ENCODE data around the gene EGFR.

Gene EGFR

DNA sequence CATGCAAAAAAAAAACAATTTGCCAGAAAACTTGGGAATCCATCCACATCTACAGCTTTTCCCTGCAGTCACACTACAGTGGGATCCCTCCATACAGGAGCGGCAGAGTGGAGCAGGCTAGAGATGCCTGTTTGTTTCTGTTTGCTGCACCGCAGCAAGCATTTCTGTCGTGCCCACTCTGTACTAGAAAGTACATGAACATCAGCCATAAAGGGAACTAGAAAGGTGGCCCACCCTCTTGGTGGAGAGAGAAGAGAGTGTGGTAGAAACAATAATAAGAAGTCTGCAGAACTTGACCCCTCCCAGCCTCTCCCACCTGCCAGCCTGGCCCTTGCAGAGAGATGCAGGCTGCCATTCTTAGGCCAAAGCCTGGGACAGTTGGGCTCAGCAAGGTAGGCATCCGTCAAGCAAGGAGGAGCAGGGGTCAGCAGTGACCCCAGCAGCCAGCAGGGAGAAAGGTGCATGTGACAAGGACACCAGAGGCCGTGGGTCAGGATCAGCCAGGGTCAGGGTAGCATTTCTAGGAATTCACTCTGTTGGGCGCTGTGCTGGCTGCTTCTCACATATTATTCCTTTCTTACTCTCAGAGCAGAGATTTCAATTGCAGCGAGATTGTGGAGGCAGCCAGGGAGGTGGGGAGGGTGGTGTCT lies 171.8 kb downstream of the EGFR start:
- Histone ChIP-seq H3K4me1 (ENCODE audit: control insufficient read depth, insufficient read depth, low read length) (peaks cover 27% of the 10 kb centered on the region), H3K27me3 (ENCODE audit: control insufficient read depth, insufficient read depth, low read length) (no peaks in the 10 kb centered on the region)

GRCh38 chr7:55191161-55191925 lies 172.5 kb downstream of the EGFR start:
- Histone ChIP-seq H3K36me3 (ENCODE audit: control insufficient read depth, insufficient read depth, low read length) (no peaks in the 10 kb centered on the region), H3K4me3 (ENCODE audit: low read depth, low read length) (no peak overlapping the region), H3K9ac (ENCODE audit: low read depth, low read length) (no peak overlapping the region), H3K9me3 (ENCODE audit: control insufficient read depth, insufficient read depth, low read length) (no peaks in the 10 kb centered on the region), H3K4me1 (ENCODE audit: control insufficient read depth, insufficient read depth, low read length) (peaks cover 27% of the 10 kb centered on the region), H3K27me3 (ENCODE audit: control insufficient read depth, insufficient read depth, low read length) (no peaks in the 10 kb centered on the region)

More for the DNA sequence above, 171.8 kb downstream of the EGFR start:
- no peak overlapping the region for H3K9ac ChIP-seq (ENCODE audit: low read depth, low read length)
- no peak overlapping the region for H3K4me3 ChIP-seq (ENCODE audit: low read depth, low read length)
- no peaks in the 10 kb centered on the region for H3K9me3 ChIP-seq (ENCODE audit: control insufficient read depth, insufficient read depth, low read length)
- H3K36me3 ChIP-seq (ENCODE audit: control insufficient read depth, insufficient read depth, low read length), result no peaks in the 10 kb centered on the region

GRCh38 chr7:55191926-55192692 lies 173.3 kb downstream of the EGFR start:
- no peak overlapping the region for H3K9ac ChIP-seq (ENCODE audit: low read depth, low read length)
- H3K27me3 ChIP-seq (ENCODE audit: control insufficient read depth, insufficient read depth, low read length), result no peaks in the 10 kb centered on the region
- no peak overlapping the region for H3K4me3 ChIP-seq (ENCODE audit: low read depth, low read length)
- H3K36me3 ChIP-seq (ENCODE audit: control insufficient read depth, insufficient read depth, low read length), result no peaks in the 10 kb centered on the region
- H3K4me1 ChIP-seq (ENCODE audit: control insufficient read depth, insufficient read depth, low read length), result peaks cover 27% of the 10 kb centered on the region
- H3K9me3 ChIP-seq (ENCODE audit: control insufficient read depth, insufficient read depth, low read length), result no peaks in the 10 kb centered on the region

- Histone ChIP-seq H3K4me3 (ENCODE audit: low read depth, low read length) (no peak overlapping the region), H3K4me1 (ENCODE audit: control insufficient read depth, insufficient read depth, low read length) (peaks cover 27% of the 10 kb centered on the region)
Observed at GRCh38 chr7:55192723-55193122, 173.9 kb downstream of the EGFR start.

DNA sequence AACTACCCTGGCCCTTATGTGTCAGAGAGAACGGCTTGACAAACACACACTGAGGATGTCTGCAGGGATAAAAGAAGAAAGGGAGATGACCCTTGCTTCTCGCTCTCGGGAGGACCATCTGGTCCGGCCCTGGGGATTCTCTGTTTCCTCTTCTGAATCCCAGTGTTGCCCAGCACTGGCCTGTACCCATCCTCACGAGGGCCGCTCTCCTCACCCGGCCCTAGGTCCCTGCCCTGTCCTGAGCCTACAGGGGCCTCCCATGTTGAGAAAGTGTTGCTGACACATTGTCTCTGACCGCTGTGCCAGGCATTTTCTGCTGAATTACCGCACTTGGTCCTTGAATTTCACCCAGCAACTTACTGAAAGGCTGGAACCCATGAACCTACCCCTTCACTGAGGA lies 174.4 kb downstream of the EGFR start:
- no peaks in the 10 kb centered on the region for H3K9me3 ChIP-seq (ENCODE audit: control insufficient read depth, insufficient read depth, low read length)
- no peak overlapping the region for H3K9ac ChIP-seq (ENCODE audit: low read depth, low read length)
- no peaks in the 10 kb centered on the region for H3K36me3 ChIP-seq (ENCODE audit: control insufficient read depth, insufficient read depth, low read length)
- H3K4me1 ChIP-seq (ENCODE audit: control insufficient read depth, insufficient read depth, low read length), result peaks cover 27% of the 10 kb centered on the region
- H3K27me3 ChIP-seq (ENCODE audit: control insufficient read depth, insufficient read depth, low read length), result no peaks in the 10 kb centered on the region
- H3K4me3 ChIP-seq (ENCODE audit: low read depth, low read length), result no peak overlapping the region

More at GRCh38 chr7:55192723-55193122, 173.9 kb downstream of the EGFR start:
- no peaks in the 10 kb centered on the region for H3K36me3 ChIP-seq (ENCODE audit: control insufficient read depth, insufficient read depth, low read length)
- H3K27me3 ChIP-seq (ENCODE audit: control insufficient read depth, insufficient read depth, low read length), result no peaks in the 10 kb centered on the region
- no peaks in the 10 kb centered on the region for H3K9me3 ChIP-seq (ENCODE audit: control insufficient read depth, insufficient read depth, low read length)
- H3K9ac ChIP-seq (ENCODE audit: low read depth, low read length), result no peak overlapping the region

DNA sequence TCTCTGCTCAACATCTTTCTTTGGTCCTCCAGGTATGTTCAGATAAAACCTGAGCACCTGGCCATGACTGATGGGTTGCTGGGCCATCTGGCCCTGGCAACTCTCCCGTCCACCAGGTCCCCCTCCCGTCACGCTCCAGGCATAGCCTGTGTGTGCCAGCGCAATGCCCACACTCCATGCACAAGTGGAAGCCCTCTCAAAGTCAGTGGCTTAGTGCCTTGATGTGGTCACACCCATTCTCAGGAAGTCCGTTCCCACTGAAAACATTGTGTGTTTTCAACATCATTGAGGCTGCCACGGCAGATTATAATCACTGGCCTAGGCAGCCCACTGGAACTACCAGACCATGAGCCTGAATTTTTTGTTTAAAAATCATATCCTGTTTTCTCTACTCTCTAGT lies 175.7 kb downstream of the EGFR start:
- Histone ChIP-seq H3K36me3 (ENCODE audit: control insufficient read depth, insufficient read depth, low read length) (no peaks in the 10 kb centered on the region), H3K4me1 (ENCODE audit: control insufficient read depth, insufficient read depth, low read length) (peaks cover 22% of the 10 kb centered on the region), H3K9ac (ENCODE audit: low read depth, low read length) (no peak overlapping the region), H3K4me3 (ENCODE audit: low read depth, low read length) (no peak overlapping the region), H3K27me3 (ENCODE audit: control insufficient read depth, insufficient read depth, low read length) (no peaks in the 10 kb centered on the region), H3K9me3 (ENCODE audit: control insufficient read depth, insufficient read depth, low read length) (no peaks in the 10 kb centered on the region)

DNA sequence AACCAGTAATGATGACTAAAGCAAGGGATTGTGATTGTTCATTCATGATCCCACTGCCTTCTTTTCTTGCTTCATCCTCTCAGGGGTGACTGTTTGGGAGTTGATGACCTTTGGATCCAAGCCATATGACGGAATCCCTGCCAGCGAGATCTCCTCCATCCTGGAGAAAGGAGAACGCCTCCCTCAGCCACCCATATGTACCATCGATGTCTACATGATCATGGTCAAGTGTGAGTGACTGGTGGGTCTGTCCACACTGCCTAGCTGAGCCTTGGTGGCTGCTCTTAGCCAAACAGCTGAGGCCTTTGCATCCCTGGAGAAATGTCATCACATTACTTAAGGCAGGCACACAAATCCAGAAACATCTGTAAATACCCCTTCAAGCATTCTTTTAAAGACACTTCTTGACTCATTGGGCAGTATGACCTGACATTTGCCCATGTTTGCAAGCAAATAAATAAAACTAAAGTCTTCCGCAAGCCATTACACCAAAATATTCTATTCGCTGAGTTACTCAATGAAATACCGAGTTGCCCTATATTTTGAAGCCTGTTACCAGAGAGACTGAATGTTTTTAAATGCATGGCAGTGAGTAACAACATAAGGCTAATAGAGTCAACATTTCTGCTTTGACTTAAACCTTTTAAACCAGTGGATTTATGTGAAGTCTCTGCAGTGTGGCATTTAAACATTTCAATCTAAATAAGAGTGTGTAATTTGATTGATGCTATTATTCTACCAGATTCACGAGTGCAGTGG lies 180.0 kb downstream of the EGFR start:
- Histone ChIP-seq H3K4me1 (ENCODE audit: control insufficient read depth, insufficient read depth, low read length) (no peaks in the 10 kb centered on the region), H3K9ac (ENCODE audit: low read depth, low read length) (no peak overlapping the region), H3K36me3 (ENCODE audit: control insufficient read depth, insufficient read depth, low read length) (no peaks in the 10 kb centered on the region), H3K27me3 (ENCODE audit: control insufficient read depth, insufficient read depth, low read length) (no peaks in the 10 kb centered on the region), H3K4me3 (ENCODE audit: low read depth, low read length) (no peak overlapping the region), H3K9me3 (ENCODE audit: control insufficient read depth, insufficient read depth, low read length) (no peaks in the 10 kb centered on the region)

GRCh38 chr7:55199418-55199817 lies 180.6 kb downstream of the EGFR start:
- no peaks in the 10 kb centered on the region for H3K36me3 ChIP-seq (ENCODE audit: control insufficient read depth, insufficient read depth, low read length)
- H3K4me3 ChIP-seq (ENCODE audit: low read depth, low read length), result no peak overlapping the region
- H3K4me1 ChIP-seq (ENCODE audit: control insufficient read depth, insufficient read depth, low read length), result no peaks in the 10 kb centered on the region
- H3K9ac ChIP-seq (ENCODE audit: low read depth, low read length), result no peak overlapping the region
- H3K27me3 ChIP-seq (ENCODE audit: control insufficient read depth, insufficient read depth, low read length), result no peaks in the 10 kb centered on the region
- H3K9me3 ChIP-seq (ENCODE audit: control insufficient read depth, insufficient read depth, low read length), result no peaks in the 10 kb centered on the region

- Histone ChIP-seq H3K36me3 (ENCODE audit: control insufficient read depth, insufficient read depth, low read length) (no peaks in the 10 kb centered on the region), H3K9me3 (ENCODE audit: control insufficient read depth, insufficient read depth, low read length) (no peaks in the 10 kb centered on the region), H3K4me3 (ENCODE audit: low read depth, low read length) (no peak overlapping the region), H3K9ac (ENCODE audit: low read depth, low read length) (no peak overlapping the region), H3K27me3 (ENCODE audit: control insufficient read depth, insufficient read depth, low read length) (no peaks in the 10 kb centered on the region), H3K4me1 (ENCODE audit: control insufficient read depth, insufficient read depth, low read length) (no peaks in the 10 kb centered on the region)
Observed at GRCh38 chr7:55200441-55200840, 181.6 kb downstream of the EGFR start.

- no peak overlapping the region for H3K4me3 ChIP-seq (ENCODE audit: low read depth, low read length)
- H3K4me1 ChIP-seq (ENCODE audit: control insufficient read depth, insufficient read depth, low read length), result no peaks in the 10 kb centered on the region
- H3K27me3 ChIP-seq (ENCODE audit: control insufficient read depth, insufficient read depth, low read length), result no peaks in the 10 kb centered on the region
- no peak overlapping the region for H3K9ac ChIP-seq (ENCODE audit: low read depth, low read length)
- no peaks in the 10 kb centered on the region for H3K9me3 ChIP-seq (ENCODE audit: control insufficient read depth, insufficient read depth, low read length)
- no peaks in the 10 kb centered on the region for H3K36me3 ChIP-seq (ENCODE audit: control insufficient read depth, insufficient read depth, low read length)
Observed at GRCh38 chr7:55202150-55202913, 183.5 kb downstream of the EGFR start.

- Histone ChIP-seq H3K4me3 (ENCODE audit: low read depth, low read length) (no peak overlapping the region), H3K9ac (ENCODE audit: low read depth, low read length) (no peak overlapping the region), H3K36me3 (ENCODE audit: control insufficient read depth, insufficient read depth, low read length) (no peaks in the 10 kb centered on the region), H3K9me3 (ENCODE audit: control insufficient read depth, insufficient read depth, low read length) (no peaks in the 10 kb centered on the region), H3K4me1 (ENCODE audit: control insufficient read depth, insufficient read depth, low read length) (no peaks in the 10 kb centered on the region), H3K27me3 (ENCODE audit: control insufficient read depth, insufficient read depth, low read length) (no peaks in the 10 kb centered on the region)
Observed at GRCh38 chr7:55203300-55203699, 184.5 kb downstream of the EGFR start.
